ENCODE measurements around the gene ARF1. TPM values are rescaled to one million over a fixed set of nuclear protein-coding genes. Genes with fewer than 3 reads are reported as not detected.

Gene ARF1
- total RNA-seq, 1 experiment from 2014 or later: 330 TPM

GRCh38 chr1:228088586-228089498, 6.3 kb downstream of the ARF1 start:
- H3K27me3 Mint-ChIP-seq (ENCODE audit: low read depth): no peaks in the 10 kb centered on the region
- peak overlapping the region; percentile 57; the same call in 1 of the 2 replicates for H3K27ac Mint-ChIP-seq
- H3K9me3 Mint-ChIP-seq: no peaks in the 10 kb centered on the region
- TF ChIP-seq ZNF425 (CRISPR knock-in tag; conservative IDR thresholded peaks at IDR 0.05) (no peak), MLX (CRISPR knock-in tag; IDR thresholded peaks at IDR 0.05) (no peak), CDX4 (CRISPR knock-in tag; IDR thresholded peaks at IDR 0.05; ENCODE audit: borderline replicate concordance) (no peak), NFYB (CRISPR knock-in tag; conservative IDR thresholded peaks at IDR 0.05; ENCODE audit: low read depth) (no peak), ZNF121 (CRISPR knock-in tag; IDR thresholded peaks at IDR 0.05) (no peak)
- TF ChIP-seq, protein P1, sequence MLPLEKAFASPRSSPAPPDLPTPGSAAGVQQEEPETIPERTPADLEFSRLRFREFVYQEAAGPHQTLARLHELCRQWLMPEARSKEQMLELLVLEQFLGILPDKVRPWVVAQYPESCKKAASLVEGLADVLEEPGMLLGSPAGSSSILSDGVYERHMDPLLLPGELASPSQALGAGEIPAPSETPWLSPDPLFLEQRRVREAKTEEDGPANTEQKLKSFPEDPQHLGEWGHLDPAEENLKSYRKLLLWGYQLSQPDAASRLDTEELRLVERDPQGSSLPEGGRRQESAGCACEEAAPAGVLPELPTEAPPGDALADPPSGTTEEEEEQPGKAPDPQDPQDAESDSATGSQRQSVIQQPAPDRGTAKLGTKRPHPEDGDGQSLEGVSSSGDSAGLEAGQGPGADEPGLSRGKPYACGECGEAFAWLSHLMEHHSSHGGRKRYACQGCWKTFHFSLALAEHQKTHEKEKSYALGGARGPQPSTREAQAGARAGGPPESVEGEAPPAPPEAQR (CRISPR knock-in tag; IDR thresholded peaks at IDR 0.05): no peak
- TF ChIP-seq, protein P2, sequence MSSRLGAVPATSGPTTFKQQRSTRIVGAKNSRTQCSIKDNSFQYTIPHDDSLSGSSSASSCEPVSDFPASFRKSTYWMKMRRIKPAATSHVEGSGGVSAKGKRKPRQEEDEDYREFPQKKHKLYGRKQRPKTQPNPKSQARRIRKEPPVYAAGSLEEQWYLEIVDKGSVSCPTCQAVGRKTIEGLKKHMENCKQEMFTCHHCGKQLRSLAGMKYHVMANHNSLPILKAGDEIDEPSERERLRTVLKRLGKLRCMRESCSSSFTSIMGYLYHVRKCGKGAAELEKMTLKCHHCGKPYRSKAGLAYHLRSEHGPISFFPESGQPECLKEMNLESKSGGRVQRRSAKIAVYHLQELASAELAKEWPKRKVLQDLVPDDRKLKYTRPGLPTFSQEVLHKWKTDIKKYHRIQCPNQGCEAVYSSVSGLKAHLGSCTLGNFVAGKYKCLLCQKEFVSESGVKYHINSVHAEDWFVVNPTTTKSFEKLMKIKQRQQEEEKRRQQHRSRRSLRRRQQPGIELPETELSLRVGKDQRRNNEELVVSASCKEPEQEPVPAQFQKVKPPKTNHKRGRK (CRISPR knock-in tag; IDR thresholded peaks at IDR 0.05; ENCODE audit: borderline replicate concordance): no peak
- no peak for DNase-seq (ENCODE audit: low spot score)
- peaks cover 42% of the 10 kb centered on the region for H3K4me1 Mint-ChIP-seq
- no peak overlapping the region for H3K4me3 Mint-ChIP-seq
- ATAC-seq: no peak
- H3K36me3 Mint-ChIP-seq: peaks cover 24% of the 10 kb centered on the region
- CTCF ChIA-PET: interaction anchor here (0.7 kb wide), 1 partner anchor 84 kb away, joined by 3 read pairs; no protein-coding TSS in a partner anchor
- POLR2A ChIA-PET: no interaction called here

- TF ChIP-seq CDX4 (CRISPR knock-in tag; IDR thresholded peaks at IDR 0.05; ENCODE audit: borderline replicate concordance) (no peak), GTF2I (CRISPR knock-in tag; conservative IDR thresholded peaks at IDR 0.05) (no peak), ZBTB43 (CRISPR knock-in tag; IDR thresholded peaks at IDR 0.05) (no peak), ZNF219 (CRISPR knock-in tag; IDR thresholded peaks at IDR 0.05; ENCODE audit: borderline replicate concordance) (no peak), RORB (CRISPR knock-in tag; IDR thresholded peaks at IDR 0.05) (no peak), CBFB (CRISPR knock-in tag; IDR thresholded peaks at IDR 0.05; ENCODE audit: low read depth) (no peak), SMAD3 (CRISPR knock-in tag; IDR thresholded peaks at IDR 0.05; ENCODE audit: borderline replicate concordance) (no peak), ZNF138 (CRISPR knock-in tag; conservative IDR thresholded peaks at IDR 0.05) (no peak)
- TF ChIP-seq, protein P3, sequence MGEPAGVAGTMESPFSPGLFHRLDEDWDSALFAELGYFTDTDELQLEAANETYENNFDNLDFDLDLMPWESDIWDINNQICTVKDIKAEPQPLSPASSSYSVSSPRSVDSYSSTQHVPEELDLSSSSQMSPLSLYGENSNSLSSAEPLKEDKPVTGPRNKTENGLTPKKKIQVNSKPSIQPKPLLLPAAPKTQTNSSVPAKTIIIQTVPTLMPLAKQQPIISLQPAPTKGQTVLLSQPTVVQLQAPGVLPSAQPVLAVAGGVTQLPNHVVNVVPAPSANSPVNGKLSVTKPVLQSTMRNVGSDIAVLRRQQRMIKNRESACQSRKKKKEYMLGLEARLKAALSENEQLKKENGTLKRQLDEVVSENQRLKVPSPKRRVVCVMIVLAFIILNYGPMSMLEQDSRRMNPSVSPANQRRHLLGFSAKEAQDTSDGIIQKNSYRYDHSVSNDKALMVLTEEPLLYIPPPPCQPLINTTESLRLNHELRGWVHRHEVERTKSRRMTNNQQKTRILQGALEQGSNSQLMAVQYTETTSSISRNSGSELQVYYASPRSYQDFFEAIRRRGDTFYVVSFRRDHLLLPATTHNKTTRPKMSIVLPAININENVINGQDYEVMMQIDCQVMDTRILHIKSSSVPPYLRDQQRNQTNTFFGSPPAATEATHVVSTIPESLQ (CRISPR knock-in tag; IDR thresholded peaks at IDR 0.05): no peak
- no peak for ATAC-seq
- H3K4me3 Mint-ChIP-seq: no peak overlapping the region
- peaks cover 7% of the 10 kb centered on the region for H3K9me3 Mint-ChIP-seq
- no peak overlapping the region; the same call in 1 of the 2 replicates for H3K27ac Mint-ChIP-seq
- H3K4me1 Mint-ChIP-seq: peaks cover 33% of the 10 kb centered on the region
- H3K27me3 Mint-ChIP-seq (ENCODE audit: low read depth): no peaks in the 10 kb centered on the region
- ChIA-PET POLR2A (no interaction called here), CTCF (interaction anchor here (0.7 to 1.3 kb wide), 2 partner anchors 85 kb away, joined by 3 to 6 read pairs; no protein-coding TSS in a partner anchor)
- H3K36me3 Mint-ChIP-seq: peaks cover 28% of the 10 kb centered on the region
- DNase-seq (ENCODE audit: low spot score): no peak
Measured at GRCh38 chr1:228089519-228090380, 7.2 kb downstream of the ARF1 start.

Measured in WTC11 (cell line).